ENCODE results near the gene RPL6. TPM values are rescaled to one million over a fixed set of nuclear protein-coding genes. Genes with fewer than 3 reads are reported as not detected.

Gene RPL6
- polyA plus RNA-seq, 1 donor from 2014 or later, result 1,647 TPM

GRCh38 chr12:112419297-112420133, 10.1 kb upstream of the RPL6 start:
- peak overlapping the region; percentile 99 for H3K4me3 ChIP-seq (ENCODE audit: low read length)
- no peaks in the 10 kb centered on the region for H3F3A ChIP-seq (ENCODE audit: insufficient read depth, low read length, poor library complexity, severe bottlenecking)
- H3K79me2 ChIP-seq (replicated peaks; ENCODE audit: insufficient read depth, low read length), result peaks cover 38% of the 10 kb centered on the region
- peak overlapping the region; percentile 69 for H3K4me2 ChIP-seq (ENCODE audit: low read length)
- H3K9me3 ChIP-seq (ENCODE audit: low read length), result no peaks in the 10 kb centered on the region
- no peaks in the 10 kb centered on the region for H3K27me3 ChIP-seq (ENCODE audit: insufficient read depth, low read depth, low read length)
- H3K36me3 ChIP-seq (ENCODE audit: insufficient read depth, low read length), result no peaks in the 10 kb centered on the region
- H3K9me2 ChIP-seq (ENCODE audit: insufficient read depth, low read length), result no peaks in the 10 kb centered on the region
- peak overlapping the region; percentile 97 for H3K27ac ChIP-seq (ENCODE audit: low read length)
- peak overlapping the region; percentile 95 for H3K9ac ChIP-seq (ENCODE audit: low read length)
- no peaks in the 10 kb centered on the region for H4K20me1 ChIP-seq (ENCODE audit: insufficient read depth)
- no peak for TF ChIP-seq TAF1 (IDR thresholded peaks at IDR 0.05; ENCODE audit: low read depth)
- TF ChIP-seq SMC3 (conservative IDR thresholded peaks at IDR 0.05; ENCODE audit: poor library complexity), result no peak
- TF ChIP-seq REST (IDR thresholded peaks at IDR 0.05; ENCODE audit: borderline replicate concordance), result no peak
- TF ChIP-seq EP300 (conservative IDR thresholded peaks at IDR 0.05; ENCODE audit: poor library complexity, severe bottlenecking), result no peak
- peak; percentile 18 for TF ChIP-seq CTCF (IDR thresholded peaks at IDR 0.05; ENCODE audit: poor library complexity, severe bottlenecking)
- no peak for TF ChIP-seq RAD21 (conservative IDR thresholded peaks at IDR 0.05)
- H2AFZ ChIP-seq (ENCODE audit: low read depth, low read length), result no peak overlapping the region

- peak within 1 kb of the TSS; percentile 95 for H3K9ac ChIP-seq (ENCODE audit: low read length)
- no peaks in the 10 kb centered on the region for H4K20me1 ChIP-seq (ENCODE audit: insufficient read depth)
- H3K27me3 ChIP-seq (ENCODE audit: insufficient read depth, low read depth, low read length), result no peaks in the 10 kb centered on the region
- H3F3A ChIP-seq (ENCODE audit: insufficient read depth, low read length, poor library complexity, severe bottlenecking), result no peaks in the 10 kb centered on the region
- H2AFZ ChIP-seq (ENCODE audit: low read depth, low read length), result peak within 1 kb of the TSS; percentile 98
- H3K4me3 ChIP-seq (ENCODE audit: low read length), result peak within 1 kb of the TSS; percentile 99
- peak within 1 kb of the TSS; percentile 69 for H3K4me2 ChIP-seq (ENCODE audit: low read length)
- H3K27ac ChIP-seq (ENCODE audit: low read length), result peak within 1 kb of the TSS; percentile 97
- H3K36me3 ChIP-seq (ENCODE audit: insufficient read depth, low read length), result no peaks in the 10 kb centered on the region
- H3K79me2 ChIP-seq (replicated peaks; ENCODE audit: insufficient read depth, low read length), result peaks cover 31% of the 10 kb centered on the region
- H3K9me2 ChIP-seq (ENCODE audit: insufficient read depth, low read length), result no peaks in the 10 kb centered on the region
- no peaks in the 10 kb centered on the region for H3K9me3 ChIP-seq (ENCODE audit: low read length)
- TF ChIP-seq EZH2 (IDR thresholded peaks at IDR 0.05; ENCODE audit: borderline replicate concordance, insufficient read depth, low read length, poor library complexity, severe bottlenecking), result no peak
- TF ChIP-seq RAD21 (conservative IDR thresholded peaks at IDR 0.05), result peak; percentile 38
- TF ChIP-seq REST (IDR thresholded peaks at IDR 0.05; ENCODE audit: borderline replicate concordance), result peak; percentile 83
- TF ChIP-seq SMC3 (conservative IDR thresholded peaks at IDR 0.05; ENCODE audit: poor library complexity), result peak; percentile 39
- peak; percentile 80 for TF ChIP-seq EP300 (conservative IDR thresholded peaks at IDR 0.05; ENCODE audit: poor library complexity, severe bottlenecking)
- TF ChIP-seq POLR2AphosphoS5 (IDR thresholded peaks at IDR 0.05), result peak; percentile 99
- TF ChIP-seq TAF1 (IDR thresholded peaks at IDR 0.05; ENCODE audit: low read depth), result peak; percentile 93
- peak; percentile 68 for TF ChIP-seq CTCF (IDR thresholded peaks at IDR 0.05; ENCODE audit: poor library complexity, severe bottlenecking)
- TF ChIP-seq MXI1 (conservative IDR thresholded peaks at IDR 0.05; ENCODE audit: poor library complexity, severe bottlenecking), result peak; percentile 85
Observed at GRCh38 chr12:112418608-112419296, 9.3 kb upstream of the RPL6 start, which contains the start of gene PTPN11. TSS of gene PTPN11 (plus strand) at chr12:112418947. CDS start at chr12:112419112, 165 bp downstream.

Measured in neural cell (in vitro differentiated cells).